Heart left ventricle (tissue), 16 donors: ENCODE measurements around the gene BTBD2. TPM values are rescaled to one million over a fixed set of nuclear protein-coding genes. Genes with fewer than 3 reads are reported as not detected.
A peak's percentile ranks its signal among the peaks of the same experiment; 100 is the strongest.

Experiments
- ATAC-seq, 4 donors: fragments of 200-7000 bp; cut with Tn5 transposase; one replicate each; pipeline ENCODE4 v1.9.1; 2020 to 2022; ENCODE audit warnings: moderate library complexity in 4 of 4, mild to moderate bottlenecking in 3 of 4, moderate number of reproducible peaks in 1 of 4
- DNase-seq, 5 donors: peaks; one replicate each; pipeline ENCODE4 v3.0.0-alpha.2; 2020
- H3K27ac ChIP-seq, 12 donors: fragments of 200-600 bp; sonication (generic) in 4 of 12; one replicate each; pipeline versions ENCODE4 v1.5.0 to v1.8.0; 2016 to 2022; ENCODE audit warnings: mild to moderate bottlenecking in 2 of 12
- H3K27me3 ChIP-seq, 9 donors: fragments of 200-600 bp; sonication (generic) in 2 of 9; one replicate each; pipeline versions ENCODE4 v1.5.1 to v1.8.0; 2016 to 2022; ENCODE audit warnings: mild to moderate bottlenecking in 3 of 9
- H3K36me3 ChIP-seq, 9 donors: fragments of 200-600 bp; sonication (generic) in 2 of 9; one replicate each; pipeline versions ENCODE4 v1.5.0 to v1.8.0; 2018 to 2022; ENCODE audit warnings: mild to moderate bottlenecking in 2 of 9
- H3K4me1 ChIP-seq, 12 donors: fragments of 200-600 bp; sonication (generic) in 4 of 12; one replicate each; pipeline versions ENCODE4 v1.5.0 to v1.8.0; 2016 to 2022; ENCODE audit warnings: mild to moderate bottlenecking in 3 of 12
- H3K4me3 ChIP-seq, 12 donors: fragments of 200-600 bp; sonication (generic) in 4 of 12; one replicate each; pipeline versions ENCODE4 v1.5.0 to v1.8.0; 2017 to 2022; ENCODE audit warnings: mild to moderate bottlenecking in 9 of 12, moderate library complexity in 4 of 12
- H3K9me3 ChIP-seq, 12 donors: fragments of 200-600 bp; sonication (generic) in 4 of 12; one replicate each; pipeline versions ENCODE4 v1.5.0 to v1.8.0; 2016 to 2022; ENCODE audit warnings: mild to moderate bottlenecking in 1 of 12
- CTCF ChIP-seq, 12 donors: fragments of 200-600 bp; sonication (generic) in 4 of 12; IDR thresholded peaks; one replicate each; pipeline versions ENCODE4 v1.5.0 to v1.8.0; 2018 to 2022; ENCODE audit warnings: antibody characterized with exemption in 12 of 12, mild to moderate bottlenecking in 5 of 12
- POLR2A ChIP-seq, 2 donors: fragments of 450-650 bp; IDR thresholded peaks; one replicate each; pipeline ENCODE4 v1.6.1; 2017; ENCODE audit warnings: antibody characterized with exemption in 2 of 2, mild to moderate bottlenecking in 2 of 2, moderate library complexity in 2 of 2
- WGBS, 4 donors: extraction: QIAGEN DNeasy Blood & Tissue Kit in 2 of 4; methylation state at CpG; one replicate each; pipeline versions ENCODE4 v1.1.5 to v1.1.7; 2013 to 2018; 5-methylcytosine and 5-hydroxymethylcytosine counted together
- intact Hi-C, 10 donors: fragments of 100-400 bp; cut with DNase I; formaldehyde crosslinking; loops; one replicate each; pipeline versions ENCODE4 v1.11.1 to v1.14.2; 2022
- polyA plus RNA-seq, 2 donors: library from polyadenylated mRNA; stranded (reverse); fragments of 200-250 nt; gene quantifications; one replicate each; pipeline ENCODE4 v1.2.3, GENCODE V29; 2013
- total RNA-seq, 9 donors: library from RNA; depleted of rRNA in 2 of 9; stranded (reverse); fragments of >200 nt in 2 of 9; fragmentation: NEBNext Ultra II Directional in 3 of 9; extraction: Animal tissue kit (Norgen Biotek cat#: 25700) in 3 of 9; gene quantifications; one replicate each; pipeline versions ENCODE4 v1.1.0 to v1.2.4, GENCODE V29; 2016 to 2023
- donor health status: ischemic (EF 13 %, LVEDD 7.1; RV severe dilation, severe dysfunction).
- donor health status: healthy with polysubstance abuse.
- donor health status: DM: no; HTN: yes; CAD: no.
- donor health status: DM: no; HTN: no; CAD: no.
- donor health status: ischemic (EF 25% LVEDD 6.9; RV normal size, moderate dysfunction).
- donor health status: ischemic (EF 25% LVEDD 5.7; RV mildly dilated, moderate dysfunction).
- donor health status: healthy.
- donor health status: DM: yes; HTN: yes; CAD: no.
- donor health status: ischemic (EF 35%, LVEDD 5.7; RV mildly dilated, moderate dysfunction).
- donor health status: nonischemic (EF 11% LVEDD 7.7; RV severe dilation, severe dysfunction).
- donor health status: DM: yes; HTN: yes; CAD: no.
- donor health status: PGD.
- donor health status: ischemic (EF 29% LVEDD 5.4; RV normal size, mild dysfunction).
- donor health status: nonischemic (EF 23%, LVEDD 6.1; RV moderate dilation, normal function).

The BTBD2 gene
- total and polyA plus RNA-seq, 11 donors, result 39.4 to 81.8 (median 51.8) TPM

DNA sequence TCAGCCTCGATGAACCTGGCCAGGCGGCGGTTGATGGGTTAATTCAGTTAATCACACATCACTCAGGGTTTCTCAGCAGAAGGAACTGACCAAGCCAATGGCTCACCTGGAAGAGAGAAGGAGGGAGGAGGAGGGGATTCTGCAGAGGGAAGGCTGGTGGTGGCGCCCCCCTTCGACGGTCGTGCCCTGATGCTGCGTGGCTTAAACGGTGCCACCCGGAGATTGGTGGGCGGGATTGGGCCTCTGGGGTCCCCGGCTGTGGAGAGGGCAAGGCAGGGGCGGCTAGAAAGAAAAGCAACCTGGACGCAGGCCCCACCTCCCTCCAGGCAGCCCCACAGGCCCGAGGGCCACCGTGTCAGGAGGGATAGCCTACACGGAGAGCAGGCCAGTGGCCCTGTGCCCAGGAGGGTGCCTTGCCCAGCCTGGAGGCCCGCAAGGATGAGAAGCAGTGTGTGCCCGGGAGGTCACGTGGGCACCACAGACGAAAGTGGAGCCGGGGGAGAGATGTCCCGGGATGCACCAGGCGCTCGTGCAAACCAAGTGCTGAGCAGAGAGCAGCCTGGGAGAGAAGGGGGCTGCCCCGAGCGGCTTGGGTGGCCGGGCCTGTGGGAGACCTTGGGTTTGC lies 58.5 kb downstream of the BTBD2 start:
- Histone ChIP-seq H3K9me3 (no peaks in the 10 kb centered on the region), H3K27ac (peak overlapping the region in 1 of 12 donors; percentile 73), H3K4me3 (no peak overlapping the region), H3K4me1 (peaks cover 0 to 11% (median 0%) of the 10 kb centered on the region in 12 donors), H3K36me3 (peaks cover 0 to 23% (median 0%) of the 10 kb centered on the region in 9 donors), H3K27me3 (no peaks in the 10 kb centered on the region)
- DNase-seq, result peak in 3 of 5 donors; percentile 42 to 61 (median 61)
- 73 to 84% (median 81%) methylated on average over 22 to 28 of the region's 28 CpGs for WGBS, 4 donors
- peak; percentile 57 to 90 (median 74) for ATAC-seq
- TF ChIP-seq POLR2A (IDR thresholded peaks at IDR 0.05) (no peak), CTCF (IDR thresholded peaks at IDR 0.05) (no peak)
- intact Hi-C loops, result no loop called here

- Histone ChIP-seq H3K36me3 (peaks cover 0 to 26% (median 0%) of the 10 kb centered on the region in 9 donors), H3K27me3 (no peaks in the 10 kb centered on the region), H3K27ac (no peak overlapping the region), H3K4me3 (no peak overlapping the region), H3K4me1 (peaks cover 0 to 11% (median 0%) of the 10 kb centered on the region in 12 donors), H3K9me3 (no peaks in the 10 kb centered on the region)
- intact Hi-C loops, result no loop called here
- TF ChIP-seq POLR2A (IDR thresholded peaks at IDR 0.05) (no peak), CTCF (IDR thresholded peaks at IDR 0.05) (no peak)
- 93 to 97% (median 94%) methylated on average over 12 of the region's 12 CpGs for WGBS, 4 donors
- no peak for ATAC-seq
- DNase-seq, result no peak
Measured at GRCh38 chr19:1956122-1956494, 59.4 kb downstream of the BTBD2 start.

DNA sequence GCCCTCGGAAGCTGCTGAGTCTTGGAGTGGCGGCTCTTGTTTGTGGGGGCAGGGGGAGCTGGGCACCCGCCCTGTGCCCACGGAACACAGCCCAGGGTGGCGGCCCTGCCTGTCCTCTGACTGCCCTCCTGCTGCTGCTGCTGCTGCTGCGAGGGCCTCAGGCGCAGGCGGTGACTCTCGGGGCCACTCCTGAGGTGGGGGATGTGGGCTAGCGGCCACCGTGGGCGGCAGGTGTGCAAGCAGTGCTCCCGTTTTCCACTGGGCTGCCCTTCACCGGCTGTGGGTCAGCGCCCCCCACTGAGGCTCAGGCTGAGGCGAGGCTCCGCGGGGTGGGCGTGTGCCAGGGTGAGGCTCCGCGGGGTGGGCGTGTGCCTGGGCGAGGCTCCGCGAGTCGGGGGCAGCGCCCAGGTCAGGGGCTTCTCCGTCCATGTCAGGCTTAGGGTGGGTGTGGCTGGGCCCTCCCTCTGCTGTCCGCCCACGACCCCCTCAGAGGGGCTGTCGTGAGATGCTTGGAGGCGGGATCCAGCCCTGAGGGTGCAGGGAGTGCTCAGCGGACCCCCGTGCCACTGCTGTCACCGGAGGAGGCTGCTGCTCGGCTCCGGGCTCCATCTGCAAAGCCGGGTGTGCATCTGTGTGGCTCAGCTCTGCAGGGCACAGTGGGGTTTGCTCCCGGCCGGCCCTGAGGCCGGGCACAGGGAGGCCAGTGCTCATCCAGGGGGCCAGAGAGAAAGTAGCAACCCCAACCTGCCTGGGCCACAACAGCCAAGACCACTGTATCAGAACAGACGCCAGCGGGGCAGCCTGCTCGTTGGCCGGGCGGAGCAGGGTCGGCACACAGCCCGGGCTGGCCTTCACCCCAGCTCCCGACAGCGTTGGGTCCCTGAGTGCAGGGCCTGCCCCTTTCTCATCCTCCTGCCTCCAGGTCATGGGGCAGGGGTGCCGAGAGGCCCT lies 60.1 kb downstream of the BTBD2 start:
- Histone ChIP-seq H3K27me3 (no peaks in the 10 kb centered on the region), H3K4me1 (peaks cover 0 to 11% (median 0%) of the 10 kb centered on the region in 12 donors), H3K9me3 (no peaks in the 10 kb centered on the region), H3K27ac (no peak overlapping the region), H3K36me3 (peaks cover 0 to 26% (median 0%) of the 10 kb centered on the region in 9 donors), H3K4me3 (no peak overlapping the region)
- intact Hi-C loops, result no loop called here
- 80 to 90% (median 86%) methylated on average over 34 to 51 of the region's 51 CpGs for WGBS, 4 donors
- no peak for ATAC-seq
- TF ChIP-seq CTCF (IDR thresholded peaks at IDR 0.05) (no peak), POLR2A (IDR thresholded peaks at IDR 0.05) (no peak)
- DNase-seq, result no peak

GRCh38 chr19:1954532-1954933 lies 61.0 kb downstream of the BTBD2 start:
- Histone ChIP-seq H3K9me3 (no peaks in the 10 kb centered on the region), H3K4me1 (peaks cover 0 to 11% (median 0%) of the 10 kb centered on the region in 12 donors), H3K27me3 (no peaks in the 10 kb centered on the region), H3K27ac (no peak overlapping the region), H3K4me3 (no peak overlapping the region), H3K36me3 (peaks cover 0 to 31% (median 0%) of the 10 kb centered on the region in 9 donors)
- ATAC-seq, result no peak
- TF ChIP-seq POLR2A (IDR thresholded peaks at IDR 0.05), result no peak
- TF ChIP-seq CTCF (IDR thresholded peaks at IDR 0.05), result no peak
- 93 to 100% (median 94%) methylated on average over 6 to 15 of the region's 15 CpGs for WGBS, 4 donors
- intact Hi-C loops, result no loop called here
- no peak for DNase-seq
